HepG2 (cell line): ENCODE measurements around the gene PA2G4. TPM values are rescaled to one million over a fixed set of nuclear protein-coding genes. Genes with fewer than 3 reads are reported as not detected.

Experiments
- ATAC-seq: fragments of 200-7000 bp; cut with Tn5 transposase; 3 replicates; pipeline ENCODE4 v1.9.1; 2020; ENCODE audit warnings: mild to moderate bottlenecking, moderate library complexity
- BruUV-seq: library from RNA; stranded (reverse); fragments of 400-500 nt; replicated peaks from 2 replicates; lab custom pipeline; 2021; lab: Mats Ljungman, UMichigan
- CTCF ChIA-PET: fragments of 300-600 bp; formaldehyde crosslinking; extraction: SDS; loops from one replicate; lab custom pipeline; 2021; ENCODE audit warnings: low total read pairs, inconsistent platforms, low intra/inter-chr PET ratio; lab: Yijun Ruan, JAX
- POLR2A ChIA-PET: fragments of 350-600 bp; sonication (Branson Sonifier 250); formaldehyde crosslinking; loops from one replicate; lab custom pipeline; 2020; ENCODE audit warnings: antibody characterized with exemption, inconsistent platforms; lab: Yijun Ruan, JAX
- DNase-seq: peaks from one replicate; pipeline ENCODE4 v3.0.0-alpha.2; 2015; ENCODE audit warnings: low spot score
- FAIRE-seq: peaks from 3 replicates; lab custom pipeline; 2011; peaks lifted over from hg19 to GRCh38; lab: Jason Lieb, UNC
- H2AFZ ChIP-seq: one replicate; pipeline ENCODE4 v1.6.1; 2011; ENCODE audit warnings: low read length, inconsistent platforms
- H3K27ac ChIP-seq: fragments of 300-600 bp; 3 replicates; pipeline ENCODE4 v1.8.0; 2011; ENCODE audit warnings: mixed run types, mild to moderate bottlenecking, mixed read lengths, low read length, inconsistent platforms; ENCODE audit not compliant: insufficient read depth; ENCODE audit errors: extremely low read length
- H3K27me3 ChIP-seq, 2 experiments: fragments of 200-600 bp in 1 of 2; 2 replicates in 1 of 2; 3 replicates in 1 of 2; pipeline versions ENCODE4 v1.6.0 to v1.8.0; 2011; ENCODE audit warnings: low read length in 2 of 2, mild to moderate bottlenecking in 2 of 2, moderate library complexity in 2 of 2, inconsistent platforms in 1 of 2; ENCODE audit not compliant: insufficient read depth in 2 of 2, control insufficient read depth in 1 of 2
- H3K36me3 ChIP-seq, 2 experiments: fragments of 200-600 bp in 1 of 2; replicated peaks in 1 of 2; 2 replicates in 1 of 2; 3 replicates in 1 of 2; pipeline versions ENCODE4 v1.5.1 to v1.8.0; 2011; ENCODE audit warnings: low read length in 2 of 2, inconsistent platforms in 1 of 2; ENCODE audit not compliant: insufficient read depth in 2 of 2, control insufficient read depth in 1 of 2
- H3K4me1 ChIP-seq: 2 replicates; pipeline ENCODE4 v1.5.1; 2012; ENCODE audit warnings: low read length, inconsistent platforms; ENCODE audit not compliant: insufficient read depth
- H3K4me2 ChIP-seq: 2 replicates; pipeline ENCODE4 v1.6.0; 2011; ENCODE audit warnings: low read depth, low read length, inconsistent platforms
- H3K4me3 ChIP-seq, 3 experiments: fragments of 200-600 bp in 1 of 3; sonication (generic), shearing (Covaris generic) in 1 of 3; replicated peaks in 1 of 3; 2 replicates each; pipeline ENCODE4 v1.5.1; 2011 to 2016; ENCODE audit warnings: low read length in 3 of 3, inconsistent platforms in 2 of 3, low read depth in 2 of 3, mild to moderate bottlenecking in 2 of 3, control low read depth in 1 of 3, mixed read lengths in 1 of 3; ENCODE audit not compliant: insufficient read depth in 1 of 3
- H3K79me2 ChIP-seq: one replicate; pipeline ENCODE4 v1.6.1; 2011; ENCODE audit warnings: low read length, inconsistent platforms; ENCODE audit not compliant: insufficient read depth
- H3K9ac ChIP-seq: 2 replicates; pipeline ENCODE4 v1.6.0; 2011; ENCODE audit warnings: mild to moderate bottlenecking, low read depth, low read length, inconsistent platforms; ENCODE audit not compliant: insufficient read depth
- H3K9me3 ChIP-seq: 2 replicates; pipeline ENCODE4 v1.5.1; 2012; ENCODE audit warnings: mild to moderate bottlenecking, low read length
- H4K20me1 ChIP-seq: 2 replicates; pipeline ENCODE4 v1.6.0; 2011; ENCODE audit warnings: inconsistent platforms, mild to moderate bottlenecking, low read length, moderate library complexity; ENCODE audit not compliant: insufficient read depth
- JUND ChIP-seq: sonication (generic); formaldehyde crosslinking; IDR thresholded peaks from 2 replicates; pipeline ENCODE4 v1.8.0; 2022; ENCODE audit warnings: mild to moderate bottlenecking, missing genetic modification reagents
- NCOA2 ChIP-seq: sonication (generic); formaldehyde crosslinking; IDR thresholded peaks from 2 replicates; pipeline ENCODE4 v1.8.0; 2022; ENCODE audit warnings: inconsistent platforms
- NFKB2 ChIP-seq: sonication (generic); formaldehyde crosslinking; IDR thresholded peaks from 2 replicates; pipeline ENCODE4 v1.4.0; 2020; ENCODE audit warnings: missing genetic modification reagents, borderline replicate concordance
- SMARCC2 ChIP-seq: fragments of 450-650 bp; IDR thresholded peaks from 2 replicates; pipeline ENCODE4 v1.6.1; 2017; ENCODE audit warnings: antibody characterized with exemption, mild to moderate bottlenecking
- TSC22D2 ChIP-seq: sonication (generic); formaldehyde crosslinking; IDR thresholded peaks from 2 replicates; pipeline ENCODE4 v1.5.1; 2020; ENCODE audit warnings: missing genetic modification reagents, mild to moderate bottlenecking, borderline replicate concordance
- ZFP62 ChIP-seq: sonication (generic); formaldehyde crosslinking; IDR thresholded peaks from 2 replicates; pipeline ENCODE4 v1.4.0; 2020; ENCODE audit warnings: missing genetic modification reagents
- ZNF143 ChIP-seq: sonication (generic); formaldehyde crosslinking; IDR thresholded peaks from 2 replicates; pipeline ENCODE4 v1.4.0; 2020; ENCODE audit warnings: missing genetic modification reagents
- ZNF256 ChIP-seq: sonication (generic); formaldehyde crosslinking; conservative IDR thresholded peaks from 2 replicates; pipeline ENCODE4 v1.4.0; 2020; ENCODE audit warnings: missing genetic modification reagents
- ZNF589 ChIP-seq: sonication (generic); formaldehyde crosslinking; conservative IDR thresholded peaks from 2 replicates; pipeline ENCODE4 v1.8.0; 2022; ENCODE audit warnings: mild to moderate bottlenecking, moderate library complexity, missing genetic modification reagents
- ZNF7 ChIP-seq: IDR thresholded peaks from 2 replicates; pipeline ENCODE4 v1.6.1; 2016; ENCODE audit warnings: missing biosample characterization, missing genetic modification reagents
- ZNF839 ChIP-seq: sonication (generic); formaldehyde crosslinking; IDR thresholded peaks from 2 replicates; pipeline ENCODE4 v1.4.0; 2020; ENCODE audit warnings: missing genetic modification reagents, mild to moderate bottlenecking, borderline replicate concordance
- WGBS: methylation state at CpG from one replicate; pipeline ENCODE4 v1.1.6; 2017; ENCODE audit warnings: low lambda C conversion rate; 5-methylcytosine and 5-hydroxymethylcytosine counted together
- in situ Hi-C: cut with HindIII; loops from 2 replicates; pipeline ENCODE4 v1.10.0; 2017; ENCODE audit warnings: low pct_unique_long_range_greater_than_20kb; ENCODE audit not compliant: extremely low pct_ligation_motif_present
- intact Hi-C: fragments of 100-400 bp; cut with micrococcal nuclease; formaldehyde crosslinking; loops from one replicate; pipeline ENCODE4 v1.10.0; 2022; ENCODE audit not compliant: unreplicated experiment
- polyA plus RNA-seq, 8 experiments: library from polyadenylated mRNA; depleted of rRNA in 3 of 8; stranded (reverse) in 7 of 8; unstranded in 1 of 8; fragments of >200 nt; fragmentation: Illumina TruSeq in 4 of 8; extraction: Trizol in 4 of 8; gene quantifications; 2 replicates each; pipeline versions ENCODE4 v1.2.1 to v1.2.3, GENCODE V29; 2011 to 2016; ENCODE audit warnings: low read depth in 4 of 8, missing spikeins in 1 of 8, mixed read lengths in 1 of 8; ENCODE audit not compliant: insufficient read depth in 1 of 8
- total RNA-seq, 5 experiments: library from RNA; depleted of rRNA; stranded (reverse); fragments of >200 nt; fragmentation: Illumina TruSeq; extraction: Trizol; gene quantifications; 2 replicates each; pipeline ENCODE4 v1.2.3, GENCODE V29; 2016; ENCODE audit warnings: low read depth in 1 of 5
- TF ChIP-seq, protein P1 (sequence below): sonication (generic); formaldehyde crosslinking; conservative IDR thresholded peaks from 2 replicates; pipeline ENCODE4 v1.4.0; 2020; ENCODE audit warnings: missing genetic modification reagents
- TF ChIP-seq, protein P2 (sequence below): sonication (generic); formaldehyde crosslinking; IDR thresholded peaks from 2 replicates; pipeline ENCODE4 v1.4.0; 2020; ENCODE audit warnings: missing genetic modification reagents; ENCODE audit errors: not compliant biosample characterization
- TF ChIP-seq, protein P3 (sequence below): sonication (generic); formaldehyde crosslinking; IDR thresholded peaks from 2 replicates; pipeline ENCODE4 v1.5.0; 2020; ENCODE audit warnings: missing genetic modification reagents, mild to moderate bottlenecking, borderline replicate concordance
- TF ChIP-seq, protein P4 (sequence below): sonication (generic); formaldehyde crosslinking; conservative IDR thresholded peaks from 2 replicates; pipeline ENCODE4 v1.8.0; 2022; ENCODE audit warnings: missing genetic modification reagents

The PA2G4 gene
- total and polyA plus RNA-seq, 2 of the 13 experiments (the other 11 are each of a cell fraction or from before 2014, with no cell fraction given) = 147 to 240 TPM

DNA sequence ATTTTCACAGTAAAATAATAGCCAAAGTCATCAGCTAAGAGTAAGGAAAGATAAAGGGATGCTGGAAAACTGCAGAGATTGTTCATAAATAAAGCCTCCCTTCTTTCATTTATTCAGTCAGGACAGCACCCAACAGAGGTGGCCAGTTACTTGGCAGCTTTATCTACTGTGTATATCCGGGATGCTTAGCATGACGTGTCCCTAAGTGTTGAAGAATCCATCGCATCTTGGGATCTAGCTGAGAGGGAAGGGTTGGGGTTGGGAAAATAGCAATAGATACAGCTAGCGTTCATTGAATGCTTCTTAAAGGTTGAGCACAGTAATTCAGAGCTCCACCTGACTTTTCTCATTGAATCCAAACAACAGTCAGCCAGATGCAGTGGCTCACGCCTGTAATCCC lies 30.0 kb upstream of the PA2G4 start:
- Histone ChIP-seq H3K36me3 (no peaks in the 10 kb centered on the region), H3K9ac (no peak overlapping the region), H3K9me3 (no peaks in the 10 kb centered on the region), H3K4me3 (no peak overlapping the region), H2AFZ (no peak overlapping the region), H4K20me1 (no peaks in the 10 kb centered on the region), H3K79me2 (no peaks in the 10 kb centered on the region), H3K4me2 (no peak overlapping the region), H3K27ac (no peak overlapping the region), H3K4me1 (peaks cover 58% of the 10 kb centered on the region), H3K27me3 (no peaks in the 10 kb centered on the region; a peak in 2 of 5 replicates)
- ATAC-seq (no peak), DNase-seq (no peak), FAIRE-seq (no peak)
- intact Hi-C loops (no loop called here), in situ Hi-C loops (no loop called here)
- no TSS peak for BruUV-seq
- ChIA-PET POLR2A (no interaction called here), CTCF (no interaction called here)
- WGBS = 84% methylated on average over 5 of the region's 5 CpGs
- TF ChIP-seq JUND (CRISPR knock-in tag) (no peak), TSC22D2 (CRISPR knock-in tag) (no peak), ZNF256 (CRISPR knock-in tag) (no peak), ZFP62 (CRISPR knock-in tag) (no peak), NCOA2 (no peak), ZNF839 (CRISPR knock-in tag) (no peak), SMARCC2 (no peak), ZNF143 (CRISPR knock-in tag) (no peak), NFKB2 (no peak), ZNF7 (CRISPR knock-in tag) (no peak), ZNF589 (CRISPR knock-in tag) (no peak)
- TF ChIP-seq, protein P1, sequence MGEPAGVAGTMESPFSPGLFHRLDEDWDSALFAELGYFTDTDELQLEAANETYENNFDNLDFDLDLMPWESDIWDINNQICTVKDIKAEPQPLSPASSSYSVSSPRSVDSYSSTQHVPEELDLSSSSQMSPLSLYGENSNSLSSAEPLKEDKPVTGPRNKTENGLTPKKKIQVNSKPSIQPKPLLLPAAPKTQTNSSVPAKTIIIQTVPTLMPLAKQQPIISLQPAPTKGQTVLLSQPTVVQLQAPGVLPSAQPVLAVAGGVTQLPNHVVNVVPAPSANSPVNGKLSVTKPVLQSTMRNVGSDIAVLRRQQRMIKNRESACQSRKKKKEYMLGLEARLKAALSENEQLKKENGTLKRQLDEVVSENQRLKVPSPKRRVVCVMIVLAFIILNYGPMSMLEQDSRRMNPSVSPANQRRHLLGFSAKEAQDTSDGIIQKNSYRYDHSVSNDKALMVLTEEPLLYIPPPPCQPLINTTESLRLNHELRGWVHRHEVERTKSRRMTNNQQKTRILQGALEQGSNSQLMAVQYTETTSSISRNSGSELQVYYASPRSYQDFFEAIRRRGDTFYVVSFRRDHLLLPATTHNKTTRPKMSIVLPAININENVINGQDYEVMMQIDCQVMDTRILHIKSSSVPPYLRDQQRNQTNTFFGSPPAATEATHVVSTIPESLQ (CRISPR knock-in tag) = no peak
- TF ChIP-seq, protein P2, sequence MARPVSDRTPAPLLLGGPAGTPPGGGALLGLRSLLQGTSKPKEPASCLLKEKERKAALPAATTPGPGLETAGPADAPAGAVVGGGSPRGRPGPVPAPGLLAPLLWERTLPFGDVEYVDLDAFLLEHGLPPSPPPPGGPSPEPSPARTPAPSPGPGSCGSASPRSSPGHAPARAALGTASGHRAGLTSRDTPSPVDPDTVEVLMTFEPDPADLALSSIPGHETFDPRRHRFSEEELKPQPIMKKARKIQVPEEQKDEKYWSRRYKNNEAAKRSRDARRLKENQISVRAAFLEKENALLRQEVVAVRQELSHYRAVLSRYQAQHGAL (CRISPR knock-in tag) = no peak
- TF ChIP-seq, protein P3, sequence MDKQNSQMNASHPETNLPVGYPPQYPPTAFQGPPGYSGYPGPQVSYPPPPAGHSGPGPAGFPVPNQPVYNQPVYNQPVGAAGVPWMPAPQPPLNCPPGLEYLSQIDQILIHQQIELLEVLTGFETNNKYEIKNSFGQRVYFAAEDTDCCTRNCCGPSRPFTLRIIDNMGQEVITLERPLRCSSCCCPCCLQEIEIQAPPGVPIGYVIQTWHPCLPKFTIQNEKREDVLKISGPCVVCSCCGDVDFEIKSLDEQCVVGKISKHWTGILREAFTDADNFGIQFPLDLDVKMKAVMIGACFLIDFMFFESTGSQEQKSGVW (CRISPR knock-in tag) = no peak
- TF ChIP-seq, protein P4, sequence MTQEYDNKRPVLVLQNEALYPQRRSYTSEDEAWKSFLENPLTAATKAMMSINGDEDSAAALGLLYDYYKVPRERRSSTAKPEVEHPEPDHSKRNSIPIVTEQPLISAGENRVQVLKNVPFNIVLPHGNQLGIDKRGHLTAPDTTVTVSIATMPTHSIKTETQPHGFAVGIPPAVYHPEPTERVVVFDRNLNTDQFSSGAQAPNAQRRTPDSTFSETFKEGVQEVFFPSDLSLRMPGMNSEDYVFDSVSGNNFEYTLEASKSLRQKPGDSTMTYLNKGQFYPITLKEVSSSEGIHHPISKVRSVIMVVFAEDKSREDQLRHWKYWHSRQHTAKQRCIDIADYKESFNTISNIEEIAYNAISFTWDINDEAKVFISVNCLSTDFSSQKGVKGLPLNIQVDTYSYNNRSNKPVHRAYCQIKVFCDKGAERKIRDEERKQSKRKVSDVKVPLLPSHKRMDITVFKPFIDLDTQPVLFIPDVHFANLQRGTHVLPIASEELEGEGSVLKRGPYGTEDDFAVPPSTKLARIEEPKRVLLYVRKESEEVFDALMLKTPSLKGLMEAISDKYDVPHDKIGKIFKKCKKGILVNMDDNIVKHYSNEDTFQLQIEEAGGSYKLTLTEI (CRISPR knock-in tag) = no peak
